A549 (cell line): Measurements from ENCODE around the gene PRKN. TPM values are rescaled to one million over a fixed set of nuclear protein-coding genes. Genes with fewer than 3 reads are reported as not detected.

ENCODE experiments used
- ATAC-seq, 2 experiments: fragments of 200-7000 bp in 1 of 2; fragments of >200 bp in 1 of 2; cut with Nextera tagmentation in 1 of 2; cut with Tn5 transposase in 1 of 2; 3 replicates each; pipeline versions ENCODE4 v1.8.0 to v1.9.1; 2018 to 2020; ENCODE audit warnings: mild to moderate bottlenecking in 1 of 2, moderate library complexity in 1 of 2
- CTCF ChIA-PET: fragments of 300-600 bp; sonication (Branson Sonifier 250); formaldehyde crosslinking; extraction: SDS; loops from one replicate; lab custom pipeline; 2021; ENCODE audit warnings: antibody characterized with exemption, inconsistent platforms; lab: Yijun Ruan, JAX
- POLR2A ChIA-PET: fragments of 350-600 bp; formaldehyde crosslinking; extraction: SDS; loops from one replicate; lab custom pipeline; 2021; ENCODE audit warnings: antibody characterized with exemption, inconsistent platforms; lab: Yijun Ruan, JAX
- DNase-seq, 2 experiments: peaks; one replicate each; pipeline versions ENCODE4 v3.0.0 to v3.0.0-alpha.2; 2011 to 2016; ENCODE audit warnings: low read depth in 1 of 2, low spot score in 1 of 2
- FAIRE-seq: peaks from 2 replicates; lab custom pipeline; 2011; peaks lifted over from hg19 to GRCh38; lab: Jason Lieb, UNC
- H3K27ac ChIP-seq, 2 experiments: fragments of >200 bp; sonication (Bioruptor Twin); formaldehyde crosslinking; 3 replicates each; pipeline ENCODE4 v1.5.1; 2016 to 2017
- H3K4me1 ChIP-seq: fragments of >200 bp; sonication (Bioruptor Twin); formaldehyde crosslinking; 3 replicates; pipeline ENCODE4 v1.6.1; 2016
- H3K4me2 ChIP-seq: fragments of >200 bp; sonication (Bioruptor Twin); formaldehyde crosslinking; 3 replicates; pipeline ENCODE4 v1.6.1; 2016
- H3K4me3 ChIP-seq: fragments of >200 bp; sonication (Bioruptor Twin); formaldehyde crosslinking; 3 replicates; pipeline ENCODE4 v1.5.1; 2016
- H3K9me3 ChIP-seq: fragments of >200 bp; sonication (Bioruptor Twin); formaldehyde crosslinking; 3 replicates; pipeline ENCODE4 v1.6.1; 2016
- ATOH8 ChIP-seq: fragments of 250-450 bp; sonication (Bioruptor Pico); IDR thresholded peaks from 2 replicates; pipeline ENCODE4 v1.5.0; 2020; ENCODE audit warnings: low read depth, mild to moderate bottlenecking, moderate library complexity
- BHLHE40 ChIP-seq: IDR thresholded peaks from 2 replicates; pipeline ENCODE4 v1.6.1; 2012; ENCODE audit warnings: low read depth, low read length, inconsistent platforms
- CHD2 ChIP-seq: fragments of 150-350 bp; IDR thresholded peaks from 2 replicates; pipeline ENCODE4 v1.6.1; 2014; ENCODE audit warnings: low read length; ENCODE audit not compliant: partially characterized antibody
- CHD4 ChIP-seq: fragments of 200-600 bp; sonication (generic); IDR thresholded peaks from 2 replicates; pipeline ENCODE4 v1.6.1; 2016; ENCODE audit warnings: antibody characterized with exemption, mild to moderate bottlenecking, borderline replicate concordance
- CTCF ChIP-seq: fragments of >200 bp; sonication (Bioruptor Twin); formaldehyde crosslinking; IDR thresholded peaks from 3 replicates; pipeline ENCODE4 v1.5.1; 2016
- E2F6 ChIP-seq: IDR thresholded peaks from 2 replicates; pipeline ENCODE4 v1.6.1; 2012; ENCODE audit warnings: low read depth, borderline replicate concordance
- ELK1 ChIP-seq: fragments of 150-350 bp; IDR thresholded peaks from 2 replicates; pipeline ENCODE4 v1.6.1; 2014; ENCODE audit warnings: low read depth, mild to moderate bottlenecking, low read length
- FOSL2 ChIP-seq, 2 experiments: fragments of 450-650 bp in 1 of 2; fragments of >200 bp in 1 of 2; sonication (Bioruptor Twin) in 1 of 2; formaldehyde crosslinking; IDR thresholded peaks; 2 replicates each; pipeline versions ENCODE4 v1.5.0 to v1.6.1; 2016 to 2020; ENCODE audit warnings: mild to moderate bottlenecking in 1 of 2, moderate library complexity in 1 of 2
- FOXS1 ChIP-seq: fragments of 250-450 bp; sonication (Bioruptor Pico); IDR thresholded peaks from 2 replicates; pipeline ENCODE4 v1.5.0; 2020; ENCODE audit warnings: mild to moderate bottlenecking, moderate library complexity
- HES2 ChIP-seq: fragments of >200 bp; sonication (Bioruptor Twin); formaldehyde crosslinking; IDR thresholded peaks from 2 replicates; pipeline ENCODE4 v1.6.1; 2016
- JUN ChIP-seq, 2 experiments: fragments of >200 bp; sonication (Bioruptor Twin); formaldehyde crosslinking; IDR thresholded peaks; 2 replicates in 1 of 2; 3 replicates in 1 of 2; pipeline ENCODE4 v1.6.1; 2016 to 2017
- MAFK ChIP-seq: fragments of 450-650 bp; IDR thresholded peaks from 2 replicates; pipeline ENCODE4 v1.6.1; 2014; ENCODE audit not compliant: partially characterized antibody
- NPAS2 ChIP-seq: fragments of 250-450 bp; sonication (Bioruptor Pico); IDR thresholded peaks from 2 replicates; pipeline ENCODE4 v1.8.0; 2022; ENCODE audit warnings: mild to moderate bottlenecking, moderate library complexity, borderline replicate concordance
- PBX3 ChIP-seq: IDR thresholded peaks from 2 replicates; pipeline ENCODE4 v1.6.1; 2012
- POLR2A ChIP-seq: IDR thresholded peaks from 2 replicates; pipeline ENCODE4 v1.6.1; 2012; ENCODE audit warnings: mild to moderate bottlenecking, low read length
- POLR2AphosphoS2 ChIP-seq: conservative IDR thresholded peaks from 2 replicates; pipeline ENCODE4 v1.6.1; 2012; ENCODE audit warnings: low read length, improper control_type of control experiment, inconsistent platforms
- RAD21 ChIP-seq, 2 experiments: fragments of >200 bp in 1 of 2; sonication (Bioruptor Twin) in 1 of 2; formaldehyde crosslinking in 1 of 2; IDR thresholded peaks in 1 of 2; conservative IDR thresholded peaks in 1 of 2; 2 replicates in 1 of 2; 3 replicates in 1 of 2; pipeline ENCODE4 v1.6.1; 2012 to 2018; ENCODE audit warnings: inconsistent platforms in 1 of 2
- RCOR1 ChIP-seq: fragments of 150-350 bp; IDR thresholded peaks from 2 replicates; pipeline ENCODE4 v1.6.1; 2014; ENCODE audit warnings: antibody characterized with exemption, low read length, low read depth
- RNF2 ChIP-seq: fragments of 200-600 bp; sonication (generic); IDR thresholded peaks from 2 replicates; pipeline ENCODE4 v1.6.1; 2016; ENCODE audit warnings: low read depth, mild to moderate bottlenecking, antibody characterized with exemption, moderate library complexity, borderline replicate concordance
- SMC3 ChIP-seq: fragments of >200 bp; sonication (Bioruptor Twin); formaldehyde crosslinking; IDR thresholded peaks from 3 replicates; pipeline ENCODE4 v1.6.1; 2018; ENCODE audit warnings: inconsistent platforms
- TFCP2L1 ChIP-seq: fragments of 250-450 bp; sonication (Bioruptor Pico); IDR thresholded peaks from 2 replicates; pipeline ENCODE4 v1.5.0; 2021; ENCODE audit warnings: mild to moderate bottlenecking
- TP53 ChIP-seq: fragments of 250-450 bp; sonication (Bioruptor Pico); IDR thresholded peaks from 2 replicates; pipeline ENCODE4 v1.5.0; 2021; ENCODE audit warnings: mild to moderate bottlenecking, moderate library complexity
- ZNF302 ChIP-seq: fragments of 250-450 bp; sonication (Bioruptor Pico); IDR thresholded peaks from 2 replicates; pipeline ENCODE4 v1.9.0; 2021; ENCODE audit warnings: inconsistent platforms, mild to moderate bottlenecking, moderate library complexity
- WGBS: methylation state at CpG from one replicate; pipeline ENCODE4 v1.1.6; 2017; ENCODE audit errors: missing lambda C conversion rate; 5-methylcytosine and 5-hydroxymethylcytosine counted together
- polyA plus RNA-seq, 4 experiments: library from polyadenylated mRNA; depleted of rRNA in 3 of 4; stranded (reverse); fragments of >200 nt; fragmentation: RNase III in 1 of 4; extraction: RNeasy Plus Mini Kit Qiagen cat#74134 plus additional on column Dnase treatment in 1 of 4; gene quantifications; 2 replicates in 3 of 4; 3 replicates in 1 of 4; pipeline ENCODE4 v1.2.3, GENCODE V29; 2011 to 2017

PRKN gene
- polyA plus RNA-seq, 2 of the 4 experiments (the other 2 are of a cell fraction) = 0.36 to 0.39 TPM

GRCh38 chr6:162179196-162179951 is 548.2 kb downstream of the PRKN start:
- no peak for TF ChIP-seq FOSL2 (IDR thresholded peaks at IDR 0.05)
- no peak for TF ChIP-seq FOSL2 (CRISPR knock-in tag; IDR thresholded peaks at IDR 0.05)
- TF ChIP-seq HES2 = no peak
- no peak for TF ChIP-seq FOXS1
- TF ChIP-seq CHD2 = no peak
- no peak for TF ChIP-seq MAFK
- TF ChIP-seq RNF2 = no peak
- TF ChIP-seq ZNF302 (CRISPR knock-in tag) = no peak
- FAIRE-seq = no peak
- ChIA-PET CTCF (interaction anchor here (0.7 kb wide), 1 partner anchor 1898 kb away, joined by 3 read pairs; no protein-coding TSS in a partner anchor), POLR2A (no interaction called here)
- no peak overlapping the region for H3K27ac ChIP-seq
- H3K9me3 ChIP-seq = no peaks in the 10 kb centered on the region
- 66% methylated on average over 7 of the region's 7 CpGs for WGBS
- H3K4me3 ChIP-seq = no peak overlapping the region
- ATAC-seq = no peak
- no peak for DNase-seq
- H3K4me2 ChIP-seq = no peak overlapping the region
- H3K4me1 ChIP-seq = no peaks in the 10 kb centered on the region

GRCh38 chr6:162178666-162179065 is 548.9 kb downstream of the PRKN start:
- ChIA-PET CTCF (no interaction called here), POLR2A (no interaction called here)
- DNase-seq (no peak), FAIRE-seq (no peak), ATAC-seq (no peak)
- H3K9me3 ChIP-seq = no peaks in the 10 kb centered on the region
- H3K4me2 ChIP-seq = no peak overlapping the region
- WGBS = 75% methylated on average over 8 of the region's 8 CpGs
- no peak overlapping the region for H3K27ac ChIP-seq
- TF ChIP-seq CHD2 = no peak
- TF ChIP-seq FOXS1 = no peak
- no peak for TF ChIP-seq SMC3
- TF ChIP-seq NPAS2 = no peak
- TF ChIP-seq TP53 = no peak
- no peak for TF ChIP-seq POLR2A
- no peak for TF ChIP-seq ATOH8 (CRISPR knock-in tag)
- TF ChIP-seq ELK1 = no peak
- no peak for TF ChIP-seq CHD4
- no peak for TF ChIP-seq RAD21 (conservative IDR thresholded peaks at IDR 0.05 in 1 of 2, IDR thresholded peaks at IDR 0.05 in 1 of 2)
- H3K4me1 ChIP-seq = no peaks in the 10 kb centered on the region
- no peak overlapping the region for H3K4me3 ChIP-seq

GRCh38 chr6:162178266-162178665 is 549.3 kb downstream of the PRKN start:
- ATAC-seq = no peak
- H3K4me2 ChIP-seq = no peak overlapping the region
- POLR2A ChIA-PET = no interaction called here
- WGBS = 63% methylated on average over 3 of the region's 3 CpGs
- no peak for DNase-seq
- no peak for FAIRE-seq
- TF ChIP-seq PBX3 = no peak
- TF ChIP-seq CTCF = no peak
- no peak for TF ChIP-seq E2F6
- TF ChIP-seq BHLHE40 = no peak
- no peak for TF ChIP-seq CHD4
- TF ChIP-seq POLR2AphosphoS2 = no peak
- no peak for TF ChIP-seq JUN (IDR thresholded peaks at IDR 0.05)
- TF ChIP-seq RCOR1 = no peak
- TF ChIP-seq TFCP2L1 (CRISPR knock-in tag) = no peak
- no peak for TF ChIP-seq RAD21 (conservative IDR thresholded peaks at IDR 0.05 in 1 of 2, IDR thresholded peaks at IDR 0.05 in 1 of 2)
- TF ChIP-seq, all 56 proteins: peak for 0
- CTCF ChIA-PET = no interaction called here
- Histone ChIP-seq H3K27ac (no peak overlapping the region), H3K4me1 (no peaks in the 10 kb centered on the region), H3K9me3 (no peaks in the 10 kb centered on the region), H3K4me3 (no peak overlapping the region)
